ENCODE results near the gene LBX1. TPM values are rescaled to one million over a fixed set of nuclear protein-coding genes. Genes with fewer than 3 reads are reported as not detected.
A peak's percentile ranks its signal among the peaks of the same experiment; 100 is the strongest.

Gene LBX1, protein sequence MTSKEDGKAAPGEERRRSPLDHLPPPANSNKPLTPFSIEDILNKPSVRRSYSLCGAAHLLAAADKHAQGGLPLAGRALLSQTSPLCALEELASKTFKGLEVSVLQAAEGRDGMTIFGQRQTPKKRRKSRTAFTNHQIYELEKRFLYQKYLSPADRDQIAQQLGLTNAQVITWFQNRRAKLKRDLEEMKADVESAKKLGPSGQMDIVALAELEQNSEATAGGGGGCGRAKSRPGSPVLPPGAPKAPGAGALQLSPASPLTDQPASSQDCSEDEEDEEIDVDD
- total RNA-seq: not detected
- long read RNA-seq: 0 reads

DNA sequence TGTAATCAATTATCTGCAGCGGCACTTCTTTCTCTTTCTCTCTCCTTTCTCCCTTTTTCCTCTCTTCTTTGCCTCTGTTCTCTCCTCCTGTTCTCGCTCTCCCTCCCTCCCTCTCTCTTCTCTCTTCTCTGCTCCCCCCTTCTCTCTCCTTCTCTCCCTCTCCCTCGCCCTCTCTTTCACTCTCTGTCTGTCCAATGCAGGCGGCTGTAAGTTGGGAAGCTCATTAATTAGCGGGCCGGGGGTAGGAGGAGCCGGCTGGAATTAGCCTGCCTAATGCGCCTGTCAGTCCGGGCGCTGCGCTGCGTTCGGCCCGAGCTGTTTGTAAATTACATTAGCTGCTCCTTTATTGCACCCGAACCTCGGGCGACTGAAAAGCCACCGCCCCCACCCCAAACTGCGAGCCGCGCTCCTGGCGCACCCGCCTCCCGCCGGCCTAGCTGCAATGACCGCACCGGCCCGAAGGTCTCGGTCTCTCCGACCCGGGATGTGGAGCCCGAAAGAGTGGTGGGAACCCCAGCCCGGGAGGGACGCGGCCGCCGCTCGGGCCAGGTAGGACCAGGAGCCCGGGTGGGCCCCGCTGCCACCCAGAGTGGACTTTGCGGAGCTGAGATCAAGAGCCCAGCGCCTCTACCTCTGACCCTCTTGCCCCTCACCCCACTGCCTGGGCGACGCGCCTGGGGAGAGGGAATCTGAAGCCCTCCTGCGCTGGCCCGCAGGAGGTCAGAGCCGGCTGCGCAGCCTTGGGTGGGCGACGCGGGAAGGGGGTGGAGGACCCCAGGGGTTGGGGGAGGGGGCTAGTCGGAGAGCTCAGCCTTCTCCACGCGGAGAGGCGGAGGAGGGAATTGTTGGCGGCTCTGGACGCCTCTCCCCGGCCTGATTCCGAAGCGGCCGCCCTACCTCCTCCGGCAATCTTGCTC is at the start of gene LBX1:
LBX1 (minus strand) TSS at position 198 of the 917 bp plus-strand sequence. CDS start 648 bp downstream, outside the sequence.
- intact Hi-C loops (cut with micrococcal nuclease): no loop called here
- DNase-seq: no peak
- no peak for ATAC-seq

DNA sequence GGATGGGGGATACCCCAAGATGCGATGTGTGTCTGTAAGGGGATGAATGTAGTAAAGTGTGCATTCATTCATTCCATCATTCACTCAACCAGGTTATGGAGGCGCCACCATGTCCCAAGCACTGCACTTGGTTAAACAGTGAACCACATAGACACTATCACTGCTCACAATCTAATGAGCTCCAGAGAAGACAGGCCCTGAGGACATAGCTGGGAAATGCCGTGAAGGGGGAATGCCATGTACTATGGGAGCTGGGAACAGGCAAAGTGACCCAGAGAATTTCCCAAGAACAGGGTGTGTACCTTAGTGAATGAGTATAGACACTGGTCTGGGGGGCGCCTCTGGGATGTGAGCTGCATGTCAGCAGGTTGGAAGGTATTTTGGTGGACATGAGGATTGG is 44.5 kb upstream of the LBX1 start:
- intact Hi-C loops (cut with micrococcal nuclease): no loop called here
- DNase-seq (no peak), ATAC-seq (no peak)

DNA sequence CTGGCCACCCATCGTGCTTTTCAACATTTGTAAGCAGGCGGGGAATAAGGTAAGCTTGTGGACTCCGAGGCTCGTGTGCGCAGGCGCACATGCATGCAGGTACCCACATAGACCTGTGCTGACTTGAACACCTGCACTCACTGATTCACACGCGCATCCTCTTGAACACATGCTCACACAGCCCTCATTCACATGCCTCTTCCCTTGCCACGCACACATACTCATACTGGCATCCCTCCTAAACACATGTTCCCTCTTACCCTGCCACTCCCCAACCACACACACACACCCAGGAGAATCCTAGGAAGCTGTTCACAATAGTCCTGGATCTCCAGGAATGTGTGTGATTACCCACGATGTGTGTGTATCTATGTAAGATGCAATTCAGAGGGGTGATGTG is 44.1 kb upstream of the LBX1 start:
- intact Hi-C loops (cut with micrococcal nuclease): no loop called here
- DNase-seq: no peak
- no peak for ATAC-seq

DNA sequence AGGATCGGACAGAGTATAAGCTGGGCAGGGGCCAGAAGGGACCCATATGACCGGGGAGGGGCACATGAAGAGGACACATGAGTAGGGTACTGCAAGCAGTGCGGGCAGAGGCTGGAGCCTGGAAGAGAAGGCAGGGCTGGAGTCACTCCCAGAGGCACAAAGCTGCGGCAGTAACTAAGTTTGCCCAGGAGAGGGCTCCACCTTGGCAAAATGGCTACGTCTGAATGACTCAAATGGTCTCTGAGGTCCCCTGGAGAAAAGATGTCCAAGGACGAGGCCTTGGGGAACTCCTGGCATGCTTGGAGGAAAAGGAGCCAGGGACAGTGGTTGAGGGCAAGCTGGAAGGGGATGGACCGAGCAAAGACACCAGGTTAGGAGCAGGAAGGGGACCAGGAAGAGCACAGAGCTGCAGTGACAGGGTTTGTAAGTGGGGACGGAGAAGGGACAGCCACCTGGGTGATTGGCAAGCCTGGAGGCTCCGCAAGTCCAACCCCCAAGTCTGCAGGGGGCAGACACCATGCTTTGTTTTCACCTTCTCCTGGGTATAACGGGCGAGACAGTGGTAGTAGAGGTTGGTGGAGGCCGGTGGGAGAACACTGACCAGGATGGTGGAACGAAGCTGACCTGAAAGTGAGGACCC is 43.1 kb upstream of the LBX1 start:
- peak; percentile 56 for DNase-seq
- ATAC-seq: peak; percentile 82
- intact Hi-C loops (cut with micrococcal nuclease): no loop called here

DNA sequence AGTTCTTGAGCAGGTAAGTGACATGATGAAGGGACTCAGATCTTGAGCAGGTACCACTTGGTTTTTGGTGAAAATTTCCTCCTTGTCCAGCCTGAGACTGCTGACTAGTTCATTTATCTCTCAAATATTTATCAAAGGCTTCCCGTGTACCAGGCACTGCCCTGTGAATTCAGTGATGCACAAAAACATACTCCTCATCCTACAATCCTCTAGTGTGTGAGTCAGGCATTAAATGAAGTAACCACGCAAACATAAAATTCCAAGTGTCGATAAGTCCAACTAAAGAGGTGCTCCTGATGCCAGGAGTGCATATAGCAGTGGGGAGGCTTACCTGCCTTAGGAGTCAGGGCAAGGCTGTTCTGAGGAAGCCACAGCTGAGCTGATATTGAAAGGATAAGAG is 41.5 kb upstream of the LBX1 start:
- intact Hi-C loops (cut with micrococcal nuclease): no loop called here
- ATAC-seq (no peak), DNase-seq (no peak)

DNA sequence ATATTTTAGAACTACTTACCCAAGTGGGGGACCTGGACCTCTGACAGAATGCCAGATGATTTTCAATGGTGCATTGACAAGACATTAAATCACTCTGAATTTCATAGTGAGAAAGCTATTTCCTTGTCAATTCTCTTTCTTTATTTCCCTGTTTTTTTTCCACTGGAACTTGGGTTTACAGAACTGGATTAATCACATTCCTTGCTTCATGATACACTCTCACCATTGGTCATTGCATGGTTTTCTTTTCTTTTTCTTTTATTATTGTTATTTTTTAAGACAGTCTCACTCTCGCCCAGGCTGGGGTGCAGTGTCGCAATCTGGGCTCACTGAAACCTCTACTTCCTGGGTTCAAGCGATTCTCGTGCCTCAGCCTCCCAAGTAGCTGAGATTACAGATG is 38.5 kb upstream of the LBX1 start:
- DNase-seq (no peak), ATAC-seq (no peak)
- intact Hi-C loops (cut with micrococcal nuclease): no loop called here

DNA sequence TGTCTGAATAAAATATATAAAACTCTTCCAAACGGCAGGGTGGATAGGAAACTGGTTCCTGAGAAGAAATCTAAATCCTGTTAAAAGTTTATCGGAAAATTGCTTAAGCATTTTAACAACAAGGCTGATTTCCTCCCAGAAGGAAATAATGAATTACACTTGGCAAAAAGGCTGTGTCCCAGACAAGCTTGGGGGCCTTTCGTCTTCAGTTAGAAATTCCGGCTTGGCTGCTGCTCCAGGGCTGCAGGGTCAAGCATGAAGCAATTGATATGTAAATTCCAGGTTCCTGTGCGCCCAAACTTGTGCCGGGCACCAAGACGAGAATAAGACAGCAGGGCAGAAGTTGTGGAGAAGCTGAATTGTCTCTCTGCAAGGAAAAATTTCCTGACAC is 38.0 kb upstream of the LBX1 start:
- no peak for DNase-seq
- intact Hi-C loops (cut with micrococcal nuclease): no loop called here
- no peak for ATAC-seq

DNA sequence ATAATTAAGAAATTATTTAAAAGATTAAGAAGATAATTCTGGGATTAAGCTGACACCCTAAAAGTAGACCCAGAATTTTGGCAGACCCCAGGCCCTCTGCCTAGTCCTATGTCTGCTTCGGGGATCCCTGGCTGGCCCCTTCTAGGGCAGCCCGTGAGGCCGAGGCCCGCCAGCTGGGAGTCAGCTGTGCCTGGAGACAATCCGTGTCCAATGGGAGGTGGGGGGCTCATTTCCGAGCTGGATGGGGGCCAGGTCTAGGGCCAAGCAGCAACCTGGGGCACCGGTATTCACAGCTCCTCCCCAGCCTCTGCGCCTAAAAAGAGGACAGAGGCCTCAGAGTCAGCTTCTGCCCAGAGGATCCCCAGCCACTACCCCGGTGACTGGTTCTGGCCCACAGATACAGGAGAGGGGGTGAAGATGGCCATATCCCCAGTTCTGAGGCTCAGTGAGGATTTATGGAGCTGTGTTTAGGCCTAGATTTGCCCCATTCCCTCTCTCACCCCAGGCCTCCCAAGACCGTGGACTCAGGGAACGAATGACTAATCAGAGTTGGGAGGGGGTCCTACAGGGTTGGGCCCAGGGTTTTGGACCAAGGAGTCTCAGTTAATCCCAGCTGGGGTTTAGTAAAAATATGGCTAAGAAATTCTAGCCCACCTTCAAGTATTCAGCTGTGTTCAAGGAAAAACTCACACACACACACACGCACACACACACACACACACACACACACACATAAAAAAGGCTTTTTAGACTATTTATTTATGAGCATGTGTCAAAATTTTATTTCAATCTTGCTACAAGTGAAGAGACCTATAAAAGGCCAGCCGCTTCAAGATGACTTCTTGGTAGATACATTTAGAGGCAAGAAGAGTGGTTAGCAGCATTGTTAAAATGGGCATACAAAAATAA is 37.4 kb upstream of the LBX1 start:
- intact Hi-C loops (cut with micrococcal nuclease): no loop called here
- no peak for ATAC-seq
- DNase-seq: no peak

DNA sequence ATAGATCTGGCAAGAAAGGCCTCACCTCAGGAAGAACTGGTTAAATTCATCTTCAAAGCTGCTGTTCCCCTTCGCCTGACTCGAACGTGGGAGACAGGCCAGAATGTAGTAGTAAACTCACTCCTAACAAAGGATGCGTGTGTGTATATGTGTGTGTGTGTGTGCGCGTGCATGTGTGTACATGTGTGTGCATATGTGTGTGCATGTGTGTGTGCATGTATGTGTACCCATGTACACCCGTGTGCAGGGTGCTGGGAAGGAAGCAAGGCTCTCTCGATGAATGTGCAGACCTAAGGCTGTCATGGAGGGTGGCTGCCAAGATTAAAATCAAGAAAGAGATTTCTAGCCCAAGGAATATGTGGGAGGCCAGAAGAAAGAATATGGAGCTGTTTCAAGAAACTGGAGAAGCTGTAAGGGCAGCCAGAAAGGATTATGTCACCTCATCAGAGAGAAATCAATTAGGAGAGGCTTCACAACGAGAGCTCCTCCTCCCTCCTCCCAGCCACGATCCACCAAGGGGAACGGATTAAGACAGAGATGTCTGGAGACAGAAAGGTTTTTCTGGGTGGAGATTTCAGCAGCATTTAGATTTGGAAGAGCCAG is 34.0 kb upstream of the LBX1 start:
- intact Hi-C loops (cut with micrococcal nuclease): no loop called here
- DNase-seq (no peak), ATAC-seq (no peak)

DNA sequence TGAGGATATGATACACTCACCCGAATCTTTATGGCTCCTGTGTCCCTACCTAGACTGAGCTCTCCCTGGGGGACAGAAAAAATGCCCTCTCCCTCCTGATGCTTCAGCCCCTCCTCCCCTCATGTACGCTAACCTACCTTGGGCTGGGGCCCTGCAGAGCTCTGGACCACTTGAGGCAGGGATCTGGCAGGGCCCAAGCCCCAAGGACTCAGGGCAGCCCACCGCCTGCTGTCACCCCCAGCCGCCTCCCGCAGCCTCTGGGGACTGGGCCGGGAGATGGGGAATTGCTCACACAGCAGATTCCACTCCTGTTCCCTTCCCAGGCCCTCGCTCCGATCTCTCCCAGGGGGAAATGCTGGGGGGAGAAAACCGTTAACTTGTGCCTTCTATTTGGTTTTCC is 32.9 kb upstream of the LBX1 start:
- intact Hi-C loops (cut with micrococcal nuclease): no loop called here
- no peak for ATAC-seq
- DNase-seq: no peak

DNA sequence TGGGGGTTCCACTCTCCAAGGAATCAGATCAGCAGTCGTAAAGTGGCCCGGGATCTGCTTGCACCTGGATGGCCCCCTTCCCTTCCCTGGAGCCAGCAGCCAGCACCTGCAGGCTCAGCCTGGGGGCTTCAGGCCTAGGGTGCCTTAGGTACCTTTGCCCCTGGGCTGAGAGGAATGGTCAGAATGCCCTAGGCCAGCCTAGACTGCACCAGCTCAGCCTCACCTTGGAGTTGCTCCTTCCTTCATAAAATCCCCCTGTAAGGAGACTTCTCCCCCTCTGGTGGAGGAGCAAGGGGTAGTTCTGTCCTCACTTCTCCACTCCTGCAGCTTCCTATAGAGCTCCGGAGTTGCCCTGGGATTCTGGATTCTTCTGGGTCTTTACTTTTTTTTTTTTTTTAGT is 32.4 kb upstream of the LBX1 start:
- intact Hi-C loops (cut with micrococcal nuclease): no loop called here
- no peak for DNase-seq
- ATAC-seq: no peak

DNA sequence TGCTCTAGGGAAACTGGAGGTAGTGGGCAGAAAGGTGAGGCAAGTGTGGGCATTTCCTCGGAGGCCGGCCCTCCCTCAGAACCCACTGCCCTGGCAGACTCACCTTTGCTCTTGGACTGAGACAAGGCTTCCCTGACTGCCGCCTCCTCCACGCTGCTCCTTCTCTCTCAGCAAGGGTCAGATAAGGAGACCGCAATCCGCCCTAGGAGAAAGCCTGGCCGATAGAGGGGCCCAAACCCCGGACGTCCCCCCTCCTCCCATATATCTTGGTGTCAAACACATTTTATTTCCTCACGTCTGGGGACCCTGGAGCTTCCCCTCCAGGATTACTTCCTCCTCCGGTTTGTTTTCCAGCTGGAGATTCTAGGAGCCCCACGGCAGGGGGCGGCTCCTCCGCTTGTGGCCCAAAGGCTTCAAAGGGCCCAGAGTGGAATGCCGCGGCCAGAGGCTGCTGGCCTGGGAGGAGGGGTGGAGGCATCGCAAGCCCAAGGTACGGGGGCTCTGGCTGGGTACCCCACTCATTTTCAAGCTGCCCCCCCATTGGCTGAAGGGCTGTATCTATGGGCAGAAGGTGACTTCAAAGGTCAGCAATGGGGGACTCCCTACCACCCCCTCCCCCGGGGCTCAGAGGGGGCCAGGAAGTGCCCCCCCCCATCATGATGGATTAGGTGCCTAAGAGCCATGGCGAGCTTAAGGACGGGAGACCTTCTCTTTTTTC is 31.7 kb upstream of the LBX1 start:
- DNase-seq (no peak), ATAC-seq (no peak)
- intact Hi-C loops (cut with micrococcal nuclease): no loop called here

DNA sequence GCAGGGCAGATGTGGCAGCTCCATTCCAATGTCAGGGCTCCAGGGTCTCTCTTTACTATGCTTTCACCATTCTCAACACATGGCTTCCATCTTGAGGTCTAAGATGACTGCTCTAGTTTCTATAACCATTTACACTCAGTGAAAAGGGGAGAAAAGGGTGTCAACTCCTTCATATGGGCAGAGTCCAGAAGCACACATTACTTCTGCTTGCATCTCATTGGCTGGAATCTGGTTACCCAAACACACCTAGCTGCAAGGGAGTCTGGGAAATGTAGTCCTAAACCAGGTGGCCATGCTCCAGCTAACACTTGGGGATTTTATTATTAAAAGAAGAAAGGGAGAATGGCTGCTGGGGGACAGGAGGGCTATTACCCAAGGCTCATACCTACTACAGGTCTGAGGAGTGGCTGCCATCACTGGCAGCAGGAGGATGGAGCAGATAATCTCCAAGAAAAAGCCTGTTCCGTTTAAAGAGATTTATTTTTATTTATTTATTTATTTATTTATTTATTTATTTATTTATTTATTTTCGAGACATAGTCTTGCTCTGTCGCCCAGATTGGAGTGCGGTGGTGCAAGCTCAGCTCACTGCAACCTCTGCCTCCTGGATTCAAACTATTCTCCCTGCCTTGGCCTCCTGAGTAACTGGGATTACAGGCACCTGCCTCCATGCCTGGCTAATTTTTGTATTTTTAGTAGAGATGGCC is 29.1 kb upstream of the LBX1 start:
- intact Hi-C loops (cut with micrococcal nuclease): no loop called here
- no peak for DNase-seq
- ATAC-seq: no peak

DNA sequence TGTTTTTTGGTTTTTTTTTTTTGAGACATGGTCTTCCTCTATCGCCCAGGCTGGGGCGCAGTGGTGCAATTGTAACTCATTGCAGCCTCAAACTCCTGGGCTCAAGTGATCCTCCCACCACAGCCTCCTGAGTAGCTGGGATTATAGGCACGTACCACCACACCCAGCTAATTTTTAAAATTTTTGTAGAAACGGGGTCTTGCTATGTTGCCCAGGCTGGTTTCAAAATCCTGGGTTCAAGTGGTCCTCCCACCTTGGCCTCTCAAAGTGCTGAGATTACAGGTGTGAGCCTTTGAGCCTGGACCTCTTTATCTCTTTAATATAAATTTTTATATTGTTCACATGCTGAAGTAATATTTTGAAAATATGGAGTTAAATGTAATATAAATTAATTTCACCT is 28.2 kb upstream of the LBX1 start:
- intact Hi-C loops (cut with micrococcal nuclease): no loop called here
- ATAC-seq (no peak), DNase-seq (no peak)

DNA sequence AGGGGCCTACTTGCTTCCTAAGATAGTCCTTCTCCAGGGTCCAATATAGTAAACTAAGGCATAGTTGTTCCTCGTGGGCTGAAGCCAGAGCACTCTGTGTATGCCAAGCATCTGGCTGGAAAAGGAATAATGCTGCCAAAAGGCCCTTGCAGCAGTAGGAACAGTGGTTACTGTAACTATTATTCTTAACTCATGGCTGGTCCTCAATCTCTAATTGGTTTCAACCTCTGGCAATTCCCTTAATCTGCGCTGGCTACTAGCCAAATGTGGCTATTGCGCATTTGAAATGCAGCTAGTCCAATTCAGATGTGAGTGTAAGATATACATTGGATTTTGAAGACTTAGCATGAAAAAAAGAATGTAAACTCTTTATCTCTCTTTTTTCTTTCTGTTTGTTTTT is 27.8 kb upstream of the LBX1 start:
- no peak for ATAC-seq
- intact Hi-C loops (cut with micrococcal nuclease): no loop called here
- DNase-seq: no peak

DNA sequence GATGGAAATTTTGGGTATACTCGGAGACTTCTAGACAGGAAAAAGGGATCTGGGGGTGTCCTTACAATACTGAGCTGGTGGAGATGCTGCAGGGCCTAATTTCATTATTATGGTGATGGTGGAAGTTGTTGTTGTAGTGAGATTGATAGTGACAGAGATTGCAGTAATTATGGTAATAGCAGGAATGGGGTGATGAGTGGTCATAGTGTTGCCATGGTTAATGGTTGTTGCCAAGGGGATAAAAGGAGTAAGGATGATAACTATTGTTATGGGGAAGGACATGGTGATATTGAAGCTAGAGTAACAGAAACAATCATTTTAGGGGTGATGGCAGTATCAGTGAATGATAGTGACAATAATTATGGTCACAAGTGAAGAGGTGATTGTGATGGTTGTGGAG is 27.1 kb upstream of the LBX1 start:
- ATAC-seq (no peak), DNase-seq (no peak)
- intact Hi-C loops (cut with micrococcal nuclease): no loop called here

DNA sequence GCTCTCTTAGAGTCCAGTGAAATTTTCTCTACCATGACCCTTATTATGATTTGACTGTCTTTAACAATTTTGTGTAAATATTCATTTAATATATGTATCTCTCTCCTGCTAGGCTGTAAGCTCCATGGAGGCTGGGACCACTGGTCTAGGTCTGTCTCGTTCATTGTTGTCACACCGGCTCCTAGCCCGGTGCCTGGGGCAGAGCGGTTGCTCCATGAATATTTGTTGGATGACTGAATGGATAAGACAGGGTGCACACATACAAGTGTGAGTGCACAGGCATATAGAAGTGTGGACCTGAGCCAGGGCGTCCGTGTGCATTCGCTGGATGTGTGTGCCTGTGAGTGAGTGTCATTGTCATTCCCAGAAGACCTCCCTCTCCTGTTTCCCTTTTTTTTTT is 20.9 kb upstream of the LBX1 start:
- DNase-seq: no peak
- intact Hi-C loops (cut with micrococcal nuclease): no loop called here
- ATAC-seq: no peak

DNA sequence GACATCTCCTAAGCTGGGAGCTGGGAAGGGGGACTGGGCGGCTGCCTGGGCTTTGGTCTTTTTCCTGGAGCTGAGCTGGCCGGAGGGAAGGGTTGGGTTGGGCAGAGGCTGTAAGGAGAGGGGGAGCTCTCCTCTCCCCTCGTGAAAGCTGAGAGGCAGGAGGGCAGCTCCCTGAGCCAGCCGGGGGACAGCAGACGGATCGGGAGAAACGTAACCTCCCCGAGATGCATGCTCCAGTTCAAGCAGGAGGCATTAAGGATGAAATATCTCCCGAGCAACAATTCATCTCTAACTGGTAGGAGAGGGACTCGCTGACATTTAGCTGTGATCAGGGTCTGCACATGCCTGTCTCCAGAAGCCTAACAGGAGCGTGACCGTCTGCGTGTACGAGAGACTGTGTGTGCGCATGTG is 19.9 kb upstream of the LBX1 start:
- ATAC-seq (no peak), DNase-seq (no peak)
- intact Hi-C loops (cut with micrococcal nuclease): no loop called here

Measured in left ventricle myocardium superior (tissue), 1 donor.